KMS-11 (cell line): ENCODE measurements around the gene PCNP.
"Not testable (repeated sequence)": the region's sequence is repeated elsewhere in the genome, so short reads cannot be mapped to it uniquely, and the experiment has no call there.

Source experiments
- H2AFZ ChIP-seq: fragments of 200-600 bp; sonication (generic); 2 replicates; pipeline ENCODE4 v1.6.1; 2016; ENCODE audit warnings: antibody characterized with exemption, mixed run types, low read depth
- H3K27ac ChIP-seq: fragments of 200-600 bp; sonication (generic); 2 replicates; pipeline ENCODE4 v1.6.1; 2016; ENCODE audit warnings: mild to moderate bottlenecking, mixed run types
- H3K27me3 ChIP-seq: fragments of 200-600 bp; sonication (generic); 2 replicates; pipeline ENCODE4 v1.6.1; 2017; ENCODE audit warnings: mild to moderate bottlenecking, low read depth, mixed run types, moderate library complexity; ENCODE audit not compliant: insufficient read depth
- H3K36me3 ChIP-seq: fragments of 200-600 bp; sonication (generic); 2 replicates; pipeline ENCODE4 v1.6.1; 2017; ENCODE audit warnings: mild to moderate bottlenecking, mixed run types; ENCODE audit not compliant: insufficient read depth
- H3K4me1 ChIP-seq: fragments of 200-600 bp; sonication (generic); 2 replicates; pipeline ENCODE4 v1.6.1; 2016; ENCODE audit warnings: mild to moderate bottlenecking, low read depth, mixed run types; ENCODE audit not compliant: poor library complexity, severe bottlenecking
- H3K4me2 ChIP-seq: fragments of 200-600 bp; sonication (generic); 2 replicates; pipeline ENCODE4 v1.7.0; 2016; ENCODE audit warnings: mild to moderate bottlenecking, mixed run types
- H3K4me3 ChIP-seq: fragments of 200-600 bp; sonication (generic); IDR thresholded peaks from 2 replicates; pipeline ENCODE4 v1.6.1; 2017; ENCODE audit warnings: low read depth, low read length, mixed read lengths; ENCODE audit not compliant: insufficient read depth
- H3K79me2 ChIP-seq: fragments of 200-600 bp; sonication (generic); 2 replicates; pipeline ENCODE4 v1.6.1; 2016; ENCODE audit warnings: low read depth, mixed run types; ENCODE audit not compliant: insufficient read depth
- H3K9ac ChIP-seq: fragments of 200-600 bp; sonication (generic); 2 replicates; pipeline ENCODE4 v1.6.1; 2016; ENCODE audit warnings: mild to moderate bottlenecking, mixed run types
- H4K20me1 ChIP-seq: fragments of 200-600 bp; sonication (generic); 2 replicates; pipeline ENCODE4 v1.6.1; 2016; ENCODE audit warnings: mild to moderate bottlenecking, mixed run types; ENCODE audit not compliant: insufficient read depth
- CTCF ChIP-seq: fragments of 200-600 bp; sonication (generic); conservative IDR thresholded peaks from 2 replicates; pipeline ENCODE4 v1.6.1; 2017; ENCODE audit warnings: low read depth, mild to moderate bottlenecking, antibody characterized with exemption, low read length, moderate library complexity, mixed read lengths

The PCNP gene

GRCh38 chr3:101639280-101639963, 65.4 kb downstream of the PCNP start:
- H3K4me3 ChIP-seq, result no peak overlapping the region
- H3K4me1 ChIP-seq, result peaks cover 7% of the 10 kb centered on the region
- no peaks in the 10 kb centered on the region for H3K36me3 ChIP-seq
- H3K27me3 ChIP-seq, result no peaks in the 10 kb centered on the region
- no peak overlapping the region for H2AFZ ChIP-seq
- no peak overlapping the region for H3K9ac ChIP-seq
- no peak overlapping the region for H3K4me2 ChIP-seq
- TF ChIP-seq CTCF, result no peak
- no peaks in the 10 kb centered on the region for H3K79me2 ChIP-seq
- H3K27ac ChIP-seq, result no peak overlapping the region
- no peaks in the 10 kb centered on the region for H4K20me1 ChIP-seq

GRCh38 chr3:101640256-101640655, 66.3 kb downstream of the PCNP start:
- no peak for TF ChIP-seq CTCF
- Histone ChIP-seq H3K79me2 (no peaks in the 10 kb centered on the region), H3K36me3 (no peaks in the 10 kb centered on the region), H3K9ac (no peak overlapping the region), H3K4me2 (no peak overlapping the region), H3K4me1 (peaks cover 7% of the 10 kb centered on the region), H3K27ac (no peak overlapping the region), H3K27me3 (no peaks in the 10 kb centered on the region), H3K4me3 (no peak overlapping the region), H2AFZ (no peak overlapping the region), H4K20me1 (no peaks in the 10 kb centered on the region)

GRCh38 chr3:101641397-101642115, 67.6 kb downstream of the PCNP start:
- not testable (repeated sequence) for H3K27ac ChIP-seq, H3K36me3 ChIP-seq, H3K79me2 ChIP-seq, H4K20me1 ChIP-seq, H2AFZ ChIP-seq, H3K4me3 ChIP-seq, H3K4me1 ChIP-seq, H3K9ac ChIP-seq, H3K27me3 ChIP-seq, H3K4me2 ChIP-seq

- no peaks in the 10 kb centered on the region for H3K36me3 ChIP-seq
- H3K27me3 ChIP-seq, result no peaks in the 10 kb centered on the region
- H2AFZ ChIP-seq, result no peak overlapping the region
- TF ChIP-seq CTCF, result no peak
- H3K4me2 ChIP-seq, result no peak overlapping the region
- H3K79me2 ChIP-seq, result no peaks in the 10 kb centered on the region
- no peak overlapping the region for H3K9ac ChIP-seq
- peaks cover 7% of the 10 kb centered on the region for H3K4me1 ChIP-seq
- no peaks in the 10 kb centered on the region for H4K20me1 ChIP-seq
- no peak overlapping the region for H3K27ac ChIP-seq
- no peak overlapping the region for H3K4me3 ChIP-seq
Observed at GRCh38 chr3:101642441-101642840, 68.5 kb downstream of the PCNP start.
